ENCODE data around the gene SRXN1.
A peak's percentile ranks its signal among the peaks of the same experiment; 100 is the strongest.
"Not testable (repeated sequence)": the region's sequence is repeated elsewhere in the genome, so short reads cannot be mapped to it uniquely, and the experiment has no call there.

Gene SRXN1

DNA sequence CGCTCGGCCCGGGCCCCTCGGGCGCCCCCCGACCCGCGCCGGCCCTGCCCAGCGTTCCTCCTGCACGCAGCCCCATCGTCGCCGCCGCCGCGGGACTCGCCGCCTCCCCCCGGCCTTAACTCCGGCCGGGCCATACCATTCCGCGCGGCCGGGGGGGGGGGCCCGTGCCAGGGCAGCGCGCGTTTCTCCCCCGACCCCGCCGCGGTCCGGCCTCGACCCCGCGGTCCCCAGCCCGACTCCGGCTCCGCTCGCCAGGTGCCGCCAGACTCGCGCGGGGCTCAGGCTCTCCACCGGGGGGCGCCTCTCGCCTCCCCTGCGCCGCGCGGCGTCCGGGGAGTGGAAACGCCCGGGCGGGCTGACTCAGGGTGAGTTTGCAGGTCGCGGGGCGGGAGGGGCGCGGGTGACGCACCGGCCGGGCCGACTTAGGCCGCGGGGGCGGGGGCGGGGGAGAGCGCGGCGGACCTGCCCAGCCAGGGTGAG, at the start of gene SRXN1:
Gene SRXN1, minus strand, starts transcription at position 91 of the 480 bp plus-strand sequence. Its CDS starts 15 bp downstream, at position 76.
- DNase-seq: peak; percentile 84

- no peak for DNase-seq
Observed at GRCh38 chr20:701401-702129, 48.6 kb upstream of the SRXN1 start.

- no peak for DNase-seq
Observed at GRCh38 chr20:699811-700338, 46.9 kb upstream of the SRXN1 start.

GRCh38 chr20:699342-699741, 46.3 kb upstream of the SRXN1 start:
- DNase-seq: no peak

DNA sequence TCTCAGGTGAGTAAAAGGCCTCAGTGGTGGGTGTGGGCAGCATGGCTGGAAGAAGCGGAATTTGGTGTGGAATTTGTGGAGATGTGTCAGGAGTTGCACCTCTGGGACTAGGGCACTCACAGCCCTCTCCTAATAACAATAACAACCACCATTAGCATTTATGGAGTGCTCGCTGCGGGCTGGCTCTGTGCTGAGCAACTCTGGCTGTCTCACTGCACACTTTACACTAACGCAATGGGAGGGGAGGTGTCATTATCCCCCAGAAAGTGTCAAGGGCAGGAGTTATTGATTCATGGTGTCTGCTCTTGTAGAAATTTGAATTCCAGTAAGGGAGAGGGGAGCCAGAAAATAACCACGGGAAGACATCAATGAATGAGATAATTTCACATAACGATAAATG, 45.3 kb upstream of the SRXN1 start:
- DNase-seq: no peak

GRCh38 chr20:697826-698225, 44.8 kb upstream of the SRXN1 start:
- DNase-seq: no peak

GRCh38 chr20:695165-695866, 42.3 kb upstream of the SRXN1 start:
- no peak for DNase-seq

GRCh38 chr20:694496-694895, 41.5 kb upstream of the SRXN1 start:
- DNase-seq: no peak

- not testable (repeated sequence) for DNase-seq
Observed at GRCh38 chr20:693786-694185, 40.8 kb upstream of the SRXN1 start.

GRCh38 chr20:692044-692443, 39.0 kb upstream of the SRXN1 start:
- no peak for DNase-seq

DNA sequence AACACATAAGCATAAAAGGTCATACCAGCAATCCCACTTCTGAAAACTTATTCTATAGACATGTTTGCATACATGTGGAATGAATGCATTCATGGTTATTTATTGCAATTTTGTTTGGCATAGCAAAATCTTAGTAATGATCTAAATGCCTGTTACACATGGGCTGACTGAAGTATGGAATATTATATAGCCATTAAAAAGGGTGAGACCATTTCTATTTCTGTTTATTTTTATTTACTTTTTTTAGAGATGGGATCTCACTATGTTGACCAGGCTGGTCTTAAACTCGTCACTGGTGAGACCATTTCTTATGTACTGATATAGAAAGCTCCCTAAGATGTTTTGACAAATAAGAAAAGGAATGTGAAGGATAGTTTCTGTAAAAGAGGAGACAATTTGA, 36.9 kb upstream of the SRXN1 start:
- no peak for DNase-seq

- DNase-seq: no peak
Observed at GRCh38 chr20:689348-689747, 36.3 kb upstream of the SRXN1 start.

DNA sequence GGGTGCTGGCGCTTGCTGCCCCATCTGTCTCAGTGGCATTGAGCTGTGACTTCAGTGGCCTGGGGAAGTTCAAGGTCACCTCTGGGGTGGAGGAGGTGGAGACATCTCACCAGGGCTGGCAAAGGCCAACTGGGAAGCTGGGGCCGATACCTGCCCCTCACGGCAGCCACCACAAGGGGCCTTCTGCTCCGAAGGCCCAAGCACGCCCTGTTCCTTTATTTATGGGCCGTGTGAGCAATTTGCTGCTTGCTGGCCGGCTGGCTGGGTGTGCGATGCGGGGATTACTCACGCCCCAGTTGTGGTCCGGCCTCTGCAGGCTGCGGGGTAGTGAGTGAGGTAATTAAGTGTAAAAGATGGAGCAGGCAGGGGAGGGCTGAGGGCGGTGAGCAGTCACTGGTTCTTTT, 35.8 kb upstream of the SRXN1 start:
- DNase-seq: no peak

DNA sequence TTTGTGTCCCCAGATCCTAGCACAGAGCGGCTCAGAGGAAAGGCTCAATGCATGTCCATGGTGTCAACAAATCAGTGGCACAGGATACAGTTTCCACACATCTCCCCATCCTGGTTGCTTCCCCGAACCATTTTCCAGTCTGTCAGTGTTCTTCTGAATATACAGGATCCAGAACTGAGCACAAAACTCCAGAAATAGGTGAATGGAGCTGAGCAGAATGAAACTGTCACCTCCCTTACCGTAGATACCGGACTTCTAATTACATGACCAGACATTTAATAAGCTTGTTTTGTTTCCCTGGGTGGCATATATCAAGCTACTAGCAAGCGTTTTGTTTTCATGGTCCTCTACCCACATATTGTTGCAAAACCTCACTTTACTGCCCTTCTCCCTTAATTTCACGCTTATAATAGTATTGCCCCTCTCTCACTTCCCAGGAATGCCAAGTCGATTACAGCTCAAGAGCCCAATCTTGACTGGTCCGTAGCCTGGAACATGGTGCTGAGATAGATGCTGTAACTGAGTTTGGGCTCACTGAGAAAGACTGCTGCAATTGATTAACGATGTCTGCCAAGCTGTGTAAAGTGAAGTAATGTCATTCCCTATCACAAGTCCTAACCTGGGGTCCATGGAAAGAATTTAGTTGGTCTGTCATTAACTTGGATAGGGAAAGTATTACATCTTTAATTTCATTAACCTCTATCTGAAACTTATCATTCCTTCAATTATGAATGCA, 34.6 kb upstream of the SRXN1 start:
- DNase-seq: no peak

GRCh38 chr20:684676-685319, 31.8 kb upstream of the SRXN1 start:
- no peak for DNase-seq

DNA sequence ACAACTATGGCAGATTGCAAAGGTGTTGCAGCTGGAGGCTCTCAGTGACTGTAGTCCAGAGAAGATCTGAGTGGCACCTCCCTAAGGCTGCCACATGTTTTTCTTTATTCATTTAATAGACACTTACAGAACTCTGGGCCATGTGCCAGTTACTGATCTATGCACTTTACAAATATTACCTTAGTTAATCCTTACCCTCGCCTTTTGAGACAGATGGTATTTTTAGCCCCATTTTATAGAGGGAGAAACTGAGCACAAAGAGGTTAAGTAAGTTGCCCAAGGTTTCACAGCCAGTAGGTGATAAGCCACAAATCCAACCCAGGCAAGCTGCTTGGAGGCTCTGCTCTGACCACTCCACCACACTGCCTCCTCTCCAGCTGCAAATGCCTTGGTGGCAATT, 29.1 kb upstream of the SRXN1 start:
- no peak for DNase-seq

- DNase-seq: no peak
Observed at GRCh38 chr20:680638-681187, 27.7 kb upstream of the SRXN1 start.

DNA sequence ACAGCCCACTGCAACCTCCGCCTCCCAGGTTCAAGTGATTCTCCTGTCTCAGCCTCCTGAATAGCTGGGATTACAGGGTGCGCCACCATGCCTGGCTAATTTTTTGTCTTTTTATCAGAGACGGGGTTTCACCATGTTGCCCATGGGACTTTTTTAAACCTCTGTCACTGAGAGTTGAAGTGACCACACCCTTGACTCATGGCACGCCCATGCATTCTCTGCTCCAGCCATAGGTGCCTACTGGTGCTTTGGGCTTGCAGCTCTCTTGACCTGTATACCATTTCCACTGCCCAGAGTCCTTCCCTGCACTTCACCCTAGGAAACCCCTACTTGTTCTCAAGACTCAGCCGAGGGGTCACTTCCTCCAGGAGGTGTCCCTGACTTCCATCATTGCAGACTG, 25.0 kb upstream of the SRXN1 start:
- no peak for DNase-seq

DNA sequence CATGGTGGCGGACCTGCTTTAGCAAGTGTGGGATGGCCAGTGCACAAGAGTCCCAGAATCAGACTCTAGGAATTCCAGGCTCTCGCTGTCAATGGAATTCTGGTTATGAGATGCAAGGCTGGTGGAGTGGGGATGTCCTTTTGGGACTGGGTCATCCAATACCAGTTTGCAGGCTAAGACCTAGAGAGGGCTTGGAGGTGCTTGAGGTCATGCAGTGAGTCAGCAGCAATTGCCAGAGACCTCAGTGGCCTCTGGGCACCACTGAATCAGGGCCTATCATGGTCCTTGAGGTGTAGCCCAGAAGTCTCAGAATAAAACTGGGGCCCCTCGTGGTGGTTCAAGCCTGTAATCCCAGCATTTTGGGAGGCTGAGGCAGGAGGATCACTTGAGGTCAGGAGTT, 24.0 kb upstream of the SRXN1 start:
- no peak for DNase-seq

DNA sequence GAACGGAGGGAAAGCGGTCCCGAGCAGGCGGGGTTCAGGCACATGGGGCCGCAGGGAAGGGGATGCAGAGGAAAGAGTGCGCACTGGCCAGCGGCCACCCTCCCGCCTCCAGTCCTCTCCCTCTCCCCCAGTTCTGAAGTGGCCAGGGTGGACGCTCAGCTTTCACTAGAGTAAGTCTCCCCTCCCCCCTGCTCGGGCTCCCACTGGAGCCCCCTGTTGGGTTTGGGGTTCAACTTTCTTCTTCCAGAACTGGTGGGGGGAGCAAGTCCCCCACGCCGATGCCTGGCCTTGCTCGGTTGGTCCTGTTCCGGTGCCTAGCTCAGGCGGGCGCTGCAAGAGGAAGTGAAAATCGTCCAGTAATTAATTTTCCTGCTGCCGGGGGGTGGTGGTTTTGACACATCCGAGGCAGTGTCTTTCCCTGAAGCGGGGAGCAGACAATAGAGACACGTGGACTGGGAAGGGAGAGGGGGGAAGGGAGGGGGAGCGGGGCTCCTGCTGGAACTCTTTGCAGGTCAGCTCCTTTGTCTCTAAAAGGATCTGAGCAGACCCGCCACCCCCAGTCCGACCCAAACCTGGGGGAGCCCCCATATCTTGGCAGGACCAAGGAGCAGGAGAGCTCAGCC, 23.4 kb upstream of the SRXN1 start:
- DNase-seq: no peak

DNA sequence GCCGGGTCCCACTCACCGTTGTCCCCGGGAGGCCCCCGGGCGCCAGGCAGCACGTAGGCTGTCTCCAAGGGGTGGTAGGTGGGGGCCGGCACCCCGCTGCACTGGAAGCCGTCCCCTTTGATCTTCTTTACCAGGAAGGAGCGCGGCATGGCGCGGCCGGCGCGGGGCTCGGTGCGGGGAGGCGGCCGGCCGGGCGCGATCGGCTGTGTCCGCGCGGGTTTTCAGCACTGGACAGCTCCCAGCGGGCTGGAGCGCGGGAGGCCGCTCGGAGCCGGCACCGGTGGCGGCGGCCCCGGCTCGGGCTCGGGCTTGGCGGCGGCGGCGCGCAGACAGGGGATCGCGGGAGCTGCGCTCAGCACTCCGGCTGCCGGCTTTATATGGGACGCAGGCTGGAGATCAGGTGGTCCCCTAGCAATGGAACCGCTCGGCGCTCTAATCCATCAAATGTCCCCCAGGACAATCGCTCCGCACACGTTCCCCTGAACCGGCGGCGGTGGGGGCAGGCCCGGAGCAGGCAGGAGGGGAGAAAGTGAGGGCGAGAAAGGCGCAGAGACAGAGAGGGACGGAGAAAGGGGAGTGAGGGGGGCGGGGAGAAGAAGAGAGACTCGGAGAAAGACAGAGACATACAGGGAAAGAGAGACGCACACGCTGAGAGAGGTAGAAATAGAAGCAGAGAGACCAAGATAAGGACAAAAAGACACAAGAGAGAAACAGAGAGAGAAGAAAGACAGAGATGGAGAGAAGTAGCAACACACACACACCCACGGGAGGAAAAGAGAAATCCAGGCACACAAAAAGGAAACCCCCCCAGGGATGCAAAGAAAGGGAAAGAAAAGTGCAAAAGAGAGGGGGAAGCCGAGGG, 22.7 kb upstream of the SRXN1 start, which contains the start of gene SCRT2:
Gene SCRT2, minus strand, starts transcription at position 350 of the 862 bp plus-strand sequence. Its CDS starts 201 bp downstream, at position 149.
- peak; percentile 68 for DNase-seq

Measured in CD4-positive, alpha-beta T cell treated with Interleukin-6 for 4 hours (primary cell).